ENCODE data around the gene TXNL4A.

The TXNL4A gene

DNA sequence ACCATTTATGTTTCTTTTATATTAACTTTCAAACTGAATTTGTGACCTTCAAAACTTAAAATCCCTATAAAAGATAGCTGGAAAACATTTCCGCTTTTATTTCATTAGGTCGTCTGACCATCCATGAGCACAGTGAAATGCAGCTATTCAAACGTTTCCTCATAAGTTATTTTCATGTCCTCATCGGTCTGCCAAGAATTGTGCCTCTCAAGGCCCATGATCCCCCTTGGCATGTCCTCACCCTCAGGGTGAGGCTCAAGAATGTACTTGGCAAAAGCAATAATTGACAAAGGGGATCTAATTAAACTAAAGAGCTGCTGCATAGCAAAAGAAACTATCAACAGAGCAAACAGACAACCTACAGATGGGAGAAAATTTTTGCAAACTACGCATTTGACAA, 49.3 kb downstream of the TXNL4A start:
- Histone ChIP-seq H3K4me3 (ENCODE audit: low read depth, low read length) (no peak overlapping the region), H3K4me1 (ENCODE audit: control insufficient read depth, insufficient read depth, low read length) (0 out of 2 replicates have a peak, but pooled peaks cover 2% of the 10 kb centered on the region), H3K27ac (ENCODE audit: extremely low read depth, low read depth, low read length) (no peak overlapping the region), H3K9me3 (ENCODE audit: control insufficient read depth, insufficient read depth, low read depth, low read length) (no peaks in the 10 kb centered on the region), H3K36me3 (ENCODE audit: control insufficient read depth in 2 of 2, insufficient read depth in 1 of 2, low read length in 2 of 2) (peaks cover 10 to 49% of the 10 kb centered on the region in 2 experiments)
- POLR2A ChIA-PET, result no interaction called here
- CTCF ChIA-PET, result interaction anchor here (0.6 kb wide), 1 partner anchor 50 kb away, joined by 3 read pairs; no protein-coding TSS in a partner anchor
- TF ChIP-seq ZNF843 (tag by site-specific recombination; IDR thresholded peaks at IDR 0.05), result no peak
- TF ChIP-seq, protein P1, sequence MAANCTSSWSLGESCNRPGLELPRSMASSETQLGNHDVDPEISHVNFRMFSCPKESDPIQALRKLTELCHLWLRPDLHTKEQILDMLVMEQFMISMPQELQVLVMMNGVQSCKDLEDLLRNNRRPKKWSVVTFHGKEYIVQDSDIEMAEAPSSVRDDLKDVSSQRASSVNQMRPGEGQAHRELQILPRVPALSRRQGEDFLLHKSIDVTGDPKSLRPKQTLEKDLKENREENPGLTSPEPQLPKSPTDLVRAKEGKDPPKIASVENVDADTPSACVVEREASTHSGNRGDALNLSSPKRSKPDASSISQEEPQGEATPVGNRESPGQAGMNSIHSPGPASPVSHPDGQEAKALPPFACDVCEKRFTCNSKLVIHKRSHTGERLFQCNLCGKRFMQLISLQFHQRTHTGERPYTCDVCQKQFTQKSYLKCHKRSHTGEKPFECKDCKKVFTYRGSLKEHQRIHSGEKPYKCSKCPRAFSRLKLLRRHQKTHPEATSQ (tag by site-specific recombination; IDR thresholded peaks at IDR 0.05), result no peak
- no peak for TF ChIP-seq ZNF404 (tag by site-specific recombination; IDR thresholded peaks at IDR 0.05)
- TF ChIP-seq ZNF223 (tag by site-specific recombination; IDR thresholded peaks at IDR 0.05), result no peak
- no peak for TF ChIP-seq EGR2 (tag by site-specific recombination; IDR thresholded peaks at IDR 0.05; ENCODE audit: low read depth)
- TF ChIP-seq, protein P2, sequence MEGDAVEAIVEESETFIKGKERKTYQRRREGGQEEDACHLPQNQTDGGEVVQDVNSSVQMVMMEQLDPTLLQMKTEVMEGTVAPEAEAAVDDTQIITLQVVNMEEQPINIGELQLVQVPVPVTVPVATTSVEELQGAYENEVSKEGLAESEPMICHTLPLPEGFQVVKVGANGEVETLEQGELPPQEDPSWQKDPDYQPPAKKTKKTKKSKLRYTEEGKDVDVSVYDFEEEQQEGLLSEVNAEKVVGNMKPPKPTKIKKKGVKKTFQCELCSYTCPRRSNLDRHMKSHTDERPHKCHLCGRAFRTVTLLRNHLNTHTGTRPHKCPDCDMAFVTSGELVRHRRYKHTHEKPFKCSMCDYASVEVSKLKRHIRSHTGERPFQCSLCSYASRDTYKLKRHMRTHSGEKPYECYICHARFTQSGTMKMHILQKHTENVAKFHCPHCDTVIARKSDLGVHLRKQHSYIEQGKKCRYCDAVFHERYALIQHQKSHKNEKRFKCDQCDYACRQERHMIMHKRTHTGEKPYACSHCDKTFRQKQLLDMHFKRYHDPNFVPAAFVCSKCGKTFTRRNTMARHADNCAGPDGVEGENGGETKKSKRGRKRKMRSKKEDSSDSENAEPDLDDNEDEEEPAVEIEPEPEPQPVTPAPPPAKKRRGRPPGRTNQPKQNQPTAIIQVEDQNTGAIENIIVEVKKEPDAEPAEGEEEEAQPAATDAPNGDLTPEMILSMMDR (tag by site-specific recombination; IDR thresholded peaks at IDR 0.05), result no peak
- no peak for TF ChIP-seq ZNF433 (tag by site-specific recombination; IDR thresholded peaks at IDR 0.05; ENCODE audit: low read depth)
- no peak for TF ChIP-seq ZEB2 (tag by site-specific recombination; IDR thresholded peaks at IDR 0.05)
- TF ChIP-seq, protein P3, sequence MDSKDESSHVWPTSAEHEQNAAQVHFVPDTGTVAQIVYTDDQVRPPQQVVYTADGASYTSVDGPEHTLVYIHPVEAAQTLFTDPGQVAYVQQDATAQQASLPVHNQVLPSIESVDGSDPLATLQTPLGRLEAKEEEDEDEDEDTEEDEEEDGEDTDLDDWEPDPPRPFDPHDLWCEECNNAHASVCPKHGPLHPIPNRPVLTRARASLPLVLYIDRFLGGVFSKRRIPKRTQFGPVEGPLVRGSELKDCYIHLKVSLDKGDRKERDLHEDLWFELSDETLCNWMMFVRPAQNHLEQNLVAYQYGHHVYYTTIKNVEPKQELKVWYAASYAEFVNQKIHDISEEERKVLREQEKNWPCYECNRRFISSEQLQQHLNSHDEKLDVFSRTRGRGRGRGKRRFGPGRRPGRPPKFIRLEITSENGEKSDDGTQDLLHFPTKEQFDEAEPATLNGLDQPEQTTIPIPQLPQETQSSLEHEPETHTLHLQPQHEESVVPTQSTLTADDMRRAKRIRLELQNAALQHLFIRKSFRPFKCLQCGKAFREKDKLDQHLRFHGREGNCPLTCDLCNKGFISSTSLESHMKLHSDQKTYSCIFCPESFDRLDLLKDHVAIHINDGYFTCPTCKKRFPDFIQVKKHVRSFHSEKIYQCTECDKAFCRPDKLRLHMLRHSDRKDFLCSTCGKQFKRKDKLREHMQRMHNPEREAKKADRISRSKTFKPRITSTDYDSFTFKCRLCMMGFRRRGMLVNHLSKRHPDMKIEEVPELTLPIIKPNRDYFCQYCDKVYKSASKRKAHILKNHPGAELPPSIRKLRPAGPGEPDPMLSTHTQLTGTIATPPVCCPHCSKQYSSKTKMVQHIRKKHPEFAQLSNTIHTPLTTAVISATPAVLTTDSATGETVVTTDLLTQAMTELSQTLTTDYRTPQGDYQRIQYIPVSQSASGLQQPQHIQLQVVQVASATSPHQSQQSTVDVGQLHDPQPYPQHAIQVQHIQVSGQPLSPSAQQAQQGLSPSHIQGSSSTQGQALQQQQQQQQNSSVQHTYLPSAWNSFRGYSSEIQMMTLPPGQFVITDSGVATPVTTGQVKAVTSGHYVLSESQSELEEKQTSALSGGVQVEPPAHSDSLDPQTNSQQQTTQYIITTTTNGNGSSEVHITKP (tag by site-specific recombination; IDR thresholded peaks at IDR 0.05), result no peak
- TF ChIP-seq, protein P4, sequence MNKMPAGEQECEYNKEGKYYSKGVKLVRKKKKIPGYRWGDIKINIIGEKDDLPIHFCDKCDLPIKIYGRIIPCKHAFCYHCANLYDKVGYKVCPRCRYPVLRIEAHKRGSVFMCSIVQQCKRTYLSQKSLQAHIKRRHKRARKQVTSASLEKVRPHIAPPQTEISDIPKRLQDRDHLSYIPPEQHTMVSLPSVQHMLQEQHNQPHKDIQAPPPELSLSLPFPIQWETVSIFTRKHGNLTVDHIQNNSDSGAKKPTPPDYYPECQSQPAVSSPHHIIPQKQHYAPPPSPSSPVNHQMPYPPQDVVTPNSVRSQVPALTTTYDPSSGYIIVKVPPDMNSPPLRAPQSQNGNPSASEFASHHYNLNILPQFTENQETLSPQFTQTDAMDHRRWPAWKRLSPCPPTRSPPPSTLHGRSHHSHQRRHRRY (tag by site-specific recombination; IDR thresholded peaks at IDR 0.05), result no peak
- TF ChIP-seq KLF8 (tag by site-specific recombination; IDR thresholded peaks at IDR 0.05), result no peak
- no peak for TF ChIP-seq BCL11A (tag by site-specific recombination; IDR thresholded peaks at IDR 0.05; ENCODE audit: low read depth)
- no peak for TF ChIP-seq ZXDB (tag by site-specific recombination; IDR thresholded peaks at IDR 0.05)
- TF ChIP-seq, protein P5, sequence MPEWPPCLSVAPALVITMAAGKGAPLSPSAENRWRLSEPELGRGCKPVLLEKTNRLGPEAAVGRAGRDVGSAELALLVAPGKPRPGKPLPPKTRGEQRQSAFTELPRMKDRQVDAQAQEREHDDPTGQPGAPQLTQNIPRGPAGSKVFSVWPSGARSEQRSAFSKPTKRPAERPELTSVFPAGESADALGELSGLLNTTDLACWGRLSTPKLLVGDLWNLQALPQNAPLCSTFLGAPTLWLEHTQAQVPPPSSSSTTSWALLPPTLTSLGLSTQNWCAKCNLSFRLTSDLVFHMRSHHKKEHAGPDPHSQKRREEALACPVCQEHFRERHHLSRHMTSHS (tag by site-specific recombination; IDR thresholded peaks at IDR 0.05), result no peak
- TF ChIP-seq ZNF558 (tag by site-specific recombination; IDR thresholded peaks at IDR 0.05), result no peak
- no peak for TF ChIP-seq ZNF585B (tag by site-specific recombination; IDR thresholded peaks at IDR 0.05)
- TF ChIP-seq ZNF221 (tag by site-specific recombination; IDR thresholded peaks at IDR 0.05; ENCODE audit: borderline replicate concordance), result no peak
- no peak for TF ChIP-seq ZSCAN23 (tag by site-specific recombination; IDR thresholded peaks at IDR 0.05)
- no peak for TF ChIP-seq ZNF776 (tag by site-specific recombination; IDR thresholded peaks at IDR 0.05; ENCODE audit: borderline replicate concordance)

All from HEK293 (cell line).